Lower lobe of right lung (tissue), 2 donors: ENCODE data around the gene MBD3L2. TPM values are rescaled to one million over a fixed set of nuclear protein-coding genes. Genes with fewer than 3 reads are reported as not detected.
"Not testable (repeated sequence)": the region's sequence is repeated elsewhere in the genome, so short reads cannot be mapped to it uniquely, and the experiment has no call there.

ENCODE experiments used
- ATAC-seq, 2 donors: fragments of 200-7000 bp; cut with Tn5 transposase; one replicate each; pipeline ENCODE4 v1.9.1; 2020 to 2022; ENCODE audit warnings: mild to moderate bottlenecking in 2 of 2, moderate library complexity in 2 of 2
- DNase-seq: peaks from one replicate; pipeline ENCODE4 v3.0.0-alpha.2; 2020
- H3K27ac ChIP-seq: fragments of 200-600 bp; one replicate; pipeline ENCODE4 v1.8.0; 2022
- H3K27me3 ChIP-seq: fragments of 200-600 bp; one replicate; pipeline ENCODE4 v1.8.0; 2022; ENCODE audit warnings: low read depth
- H3K36me3 ChIP-seq: fragments of 200-600 bp; one replicate; pipeline ENCODE4 v1.8.0; 2022; ENCODE audit warnings: mild to moderate bottlenecking
- H3K4me1 ChIP-seq: fragments of 200-600 bp; one replicate; pipeline ENCODE4 v1.8.0; 2022
- H3K4me3 ChIP-seq: fragments of 200-600 bp; one replicate; pipeline ENCODE4 v1.8.0; 2022; ENCODE audit warnings: mild to moderate bottlenecking
- H3K9me3 ChIP-seq: fragments of 200-600 bp; one replicate; pipeline ENCODE4 v1.8.0; 2022
- intact Hi-C: fragments of 100-400 bp; cut with DNase I; formaldehyde crosslinking; loops from one replicate; pipeline ENCODE4 v1.11.0; 2022
- total RNA-seq: library from RNA; stranded (reverse); fragmentation: NEBNext Ultra II Directional; extraction: Animal tissue kit (Norgen Biotek cat#: 25700); gene quantifications from one replicate; pipeline ENCODE4 v1.2.1, GENCODE V29; 2021
- TF ChIP-seq, protein P1 (sequence below): fragments of 200-600 bp; IDR thresholded peaks from one replicate; pipeline ENCODE4 v1.8.0; 2022; ENCODE audit warnings: antibody characterized with exemption, mild to moderate bottlenecking
- donor health status: DM: no; HTN: yes; CAD: no; lungs with severe emphysema.

The MBD3L2 gene
- total RNA-seq, 1 donor from 2014 or later, result not detected

DNA sequence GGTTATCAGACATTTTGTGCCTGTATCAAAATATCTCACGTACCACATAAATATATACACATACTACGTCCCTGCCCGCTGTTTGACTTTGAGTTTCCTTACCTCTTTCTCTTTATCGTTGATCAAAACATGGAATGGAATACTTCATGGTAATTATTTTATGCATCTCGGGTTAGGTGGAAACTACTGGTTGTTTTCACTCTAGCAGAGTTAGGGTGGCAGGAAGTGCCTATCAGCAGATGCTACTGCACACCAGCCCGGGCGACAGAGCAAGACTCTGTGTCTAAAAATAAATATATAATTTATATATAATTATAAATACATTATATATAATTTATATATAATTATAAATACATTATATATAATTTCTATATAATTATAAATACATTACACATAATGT, 3.8 kb downstream of the MBD3L2 start:
- H3K9me3 ChIP-seq, H3K36me3 ChIP-seq, H3K4me3 ChIP-seq, DNase-seq, H3K27ac ChIP-seq, H3K27me3 ChIP-seq, ATAC-seq, H3K4me1 ChIP-seq, intact Hi-C loops: not testable (repeated sequence)

DNA sequence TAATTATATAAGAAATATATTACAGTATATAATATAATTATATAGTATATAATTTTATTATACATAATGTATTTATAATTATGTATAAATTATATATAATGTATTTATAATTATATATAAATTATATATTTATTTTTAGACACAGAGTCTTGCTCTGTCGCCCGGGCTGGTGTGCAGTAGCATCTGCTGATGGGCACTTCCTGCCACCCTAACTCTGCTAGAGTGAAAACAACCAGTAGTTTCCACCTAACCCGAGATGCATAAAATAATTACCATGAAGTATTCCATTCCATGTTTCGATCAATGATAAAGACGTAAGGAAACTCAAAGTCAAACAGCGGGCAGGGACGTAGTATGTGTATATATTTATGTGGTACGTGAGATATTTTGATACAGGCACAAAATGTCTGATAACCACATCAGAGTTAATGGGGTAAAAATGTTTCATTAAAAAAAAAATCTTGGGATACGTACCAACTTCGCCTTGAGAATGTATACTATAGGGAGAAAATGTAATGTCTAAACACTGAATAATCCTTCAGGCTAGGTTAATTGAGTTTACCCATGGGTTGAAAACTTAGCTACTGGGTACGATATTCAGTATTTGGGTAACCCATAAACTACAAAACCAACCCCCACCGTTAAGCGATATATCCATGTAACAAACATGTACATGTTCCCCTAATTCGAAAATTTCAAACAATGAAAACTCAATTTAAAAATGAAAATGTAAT, 5.7 kb downstream of the MBD3L2 start:
- H3K4me3 ChIP-seq, H3K9me3 ChIP-seq, intact Hi-C loops, H3K4me1 ChIP-seq, DNase-seq, H3K36me3 ChIP-seq, H3K27me3 ChIP-seq, ATAC-seq, H3K27ac ChIP-seq: not testable (repeated sequence)

DNA sequence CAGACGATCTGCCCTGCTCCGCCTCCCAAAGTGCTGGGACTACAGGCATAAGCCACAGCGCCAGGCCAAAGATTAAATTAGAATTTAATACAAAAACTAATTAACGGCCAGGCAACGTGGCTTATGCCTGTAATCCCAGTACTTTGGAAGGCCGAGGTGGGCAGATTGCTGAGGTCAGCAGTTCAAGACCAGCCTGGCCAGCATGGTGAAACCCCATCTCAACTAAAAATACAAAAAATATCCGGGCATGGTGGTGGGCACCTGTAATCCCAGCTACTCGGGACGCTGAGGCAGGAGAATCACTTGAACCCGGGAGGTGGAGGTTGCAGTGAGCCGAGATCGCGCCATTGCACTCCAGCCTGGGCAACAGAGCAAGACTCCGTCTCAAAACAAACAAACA, 6.6 kb downstream of the MBD3L2 start:
- H3K9me3 ChIP-seq, ATAC-seq, H3K27ac ChIP-seq, intact Hi-C loops, H3K4me1 ChIP-seq, H3K27me3 ChIP-seq, H3K36me3 ChIP-seq, H3K4me3 ChIP-seq, DNase-seq: not testable (repeated sequence)

DNA sequence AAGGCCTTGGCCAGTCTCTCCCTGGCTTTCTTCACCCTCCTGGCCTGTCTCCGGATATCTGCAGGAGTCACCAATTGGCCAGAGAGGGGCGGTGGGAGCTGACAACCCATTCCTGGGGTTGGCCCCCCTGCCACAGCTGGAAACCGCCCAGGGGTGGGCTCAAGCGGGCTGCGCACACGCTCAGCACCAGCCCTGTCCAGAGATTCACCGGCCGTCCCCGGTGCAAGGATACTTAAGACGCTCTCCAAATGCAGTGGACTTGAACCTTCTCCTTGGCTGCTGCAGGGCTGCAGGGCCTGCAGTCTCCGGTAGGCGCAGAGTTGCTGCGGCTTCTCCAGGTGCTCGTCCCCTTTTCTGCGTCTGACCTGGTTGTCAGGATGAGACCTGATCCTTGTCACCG, 7.2 kb downstream of the MBD3L2 start:
- H3K4me1 ChIP-seq, H3K27ac ChIP-seq, intact Hi-C loops, H3K9me3 ChIP-seq, DNase-seq, H3K27me3 ChIP-seq, ATAC-seq, H3K4me3 ChIP-seq, H3K36me3 ChIP-seq: not testable (repeated sequence)

DNA sequence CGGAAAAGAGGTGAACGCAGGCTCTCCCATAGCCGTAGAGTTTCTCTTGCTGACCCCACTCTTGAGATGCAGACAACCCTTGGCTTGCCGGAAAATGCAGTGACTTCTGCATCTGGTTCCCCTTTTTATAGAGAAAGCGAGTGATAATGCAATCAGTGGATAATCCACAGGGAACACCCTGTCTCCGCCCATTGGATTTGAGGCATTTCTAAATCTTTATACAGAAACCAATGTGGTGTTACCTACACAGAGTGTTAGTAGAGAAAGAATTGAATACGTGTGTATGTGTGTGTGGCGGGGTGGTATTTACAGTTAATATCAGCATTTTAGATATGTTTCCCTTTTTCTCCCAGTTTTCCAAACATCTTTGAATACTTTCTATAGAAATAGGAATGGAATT, 9.5 kb downstream of the MBD3L2 start, which contains the start of gene MBD3L3:
MBD3L3 (minus strand) TSS at position 101 of the 400 bp plus-strand sequence; CDS start at position 30, 71 bp downstream.
- H3K36me3 ChIP-seq, H3K27me3 ChIP-seq, intact Hi-C loops, H3K4me3 ChIP-seq, H3K4me1 ChIP-seq, ATAC-seq, H3K9me3 ChIP-seq, DNase-seq, H3K27ac ChIP-seq: not testable (repeated sequence)

DNA sequence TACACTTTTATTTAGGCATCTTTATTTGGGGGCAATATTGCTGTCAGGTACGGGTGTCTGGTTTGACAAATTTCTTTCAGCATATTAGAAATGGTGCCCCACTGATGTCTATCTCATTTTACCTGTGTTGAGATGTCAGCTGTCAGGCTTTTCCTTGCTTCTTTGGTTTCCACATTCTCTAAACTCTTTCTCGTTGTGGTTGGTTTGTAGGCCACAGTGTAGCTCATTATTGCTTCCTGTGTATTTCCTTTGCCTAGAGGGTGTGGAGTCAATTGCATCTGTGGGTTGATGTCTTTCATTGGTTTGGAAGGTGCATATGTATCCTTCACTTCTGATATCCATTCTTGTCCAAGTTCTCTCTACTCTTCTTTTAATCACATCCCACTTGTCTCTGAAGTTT, 10.9 kb downstream of the MBD3L2 start:
- H3K27ac ChIP-seq, ATAC-seq, DNase-seq, H3K27me3 ChIP-seq, H3K4me3 ChIP-seq, H3K36me3 ChIP-seq, intact Hi-C loops, H3K4me1 ChIP-seq, H3K9me3 ChIP-seq: not testable (repeated sequence)

DNA sequence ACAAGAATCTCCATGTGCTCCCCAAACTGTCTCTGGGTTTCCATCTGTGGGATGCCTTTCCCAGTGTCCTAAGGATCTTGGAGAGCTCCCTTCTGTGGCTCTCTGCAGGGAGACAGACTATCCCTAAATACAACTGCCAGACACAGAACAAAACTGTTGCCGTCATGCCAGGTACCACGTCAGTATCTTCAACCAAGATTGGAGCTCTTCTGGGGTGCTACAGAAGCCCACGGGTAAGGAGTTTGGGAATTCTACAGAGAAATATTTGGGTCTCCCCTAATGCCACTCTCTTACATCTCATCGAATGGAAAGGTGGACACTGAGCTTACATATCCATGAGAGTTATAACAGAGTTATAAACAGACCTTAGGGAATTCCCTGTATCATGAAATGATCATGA, 14.2 kb downstream of the MBD3L2 start:
- DNase-seq (no peak), ATAC-seq (no peak)
- Histone ChIP-seq H3K4me1 (no peaks in the 10 kb centered on the region), H3K27ac (no peak overlapping the region), H3K4me3 (no peak overlapping the region), H3K27me3 (no peaks in the 10 kb centered on the region), H3K36me3 (no peaks in the 10 kb centered on the region), H3K9me3 (no peaks in the 10 kb centered on the region)
- intact Hi-C loops, result no loop called here
- TF ChIP-seq, protein P1, sequence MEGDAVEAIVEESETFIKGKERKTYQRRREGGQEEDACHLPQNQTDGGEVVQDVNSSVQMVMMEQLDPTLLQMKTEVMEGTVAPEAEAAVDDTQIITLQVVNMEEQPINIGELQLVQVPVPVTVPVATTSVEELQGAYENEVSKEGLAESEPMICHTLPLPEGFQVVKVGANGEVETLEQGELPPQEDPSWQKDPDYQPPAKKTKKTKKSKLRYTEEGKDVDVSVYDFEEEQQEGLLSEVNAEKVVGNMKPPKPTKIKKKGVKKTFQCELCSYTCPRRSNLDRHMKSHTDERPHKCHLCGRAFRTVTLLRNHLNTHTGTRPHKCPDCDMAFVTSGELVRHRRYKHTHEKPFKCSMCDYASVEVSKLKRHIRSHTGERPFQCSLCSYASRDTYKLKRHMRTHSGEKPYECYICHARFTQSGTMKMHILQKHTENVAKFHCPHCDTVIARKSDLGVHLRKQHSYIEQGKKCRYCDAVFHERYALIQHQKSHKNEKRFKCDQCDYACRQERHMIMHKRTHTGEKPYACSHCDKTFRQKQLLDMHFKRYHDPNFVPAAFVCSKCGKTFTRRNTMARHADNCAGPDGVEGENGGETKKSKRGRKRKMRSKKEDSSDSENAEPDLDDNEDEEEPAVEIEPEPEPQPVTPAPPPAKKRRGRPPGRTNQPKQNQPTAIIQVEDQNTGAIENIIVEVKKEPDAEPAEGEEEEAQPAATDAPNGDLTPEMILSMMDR, result no peak

DNA sequence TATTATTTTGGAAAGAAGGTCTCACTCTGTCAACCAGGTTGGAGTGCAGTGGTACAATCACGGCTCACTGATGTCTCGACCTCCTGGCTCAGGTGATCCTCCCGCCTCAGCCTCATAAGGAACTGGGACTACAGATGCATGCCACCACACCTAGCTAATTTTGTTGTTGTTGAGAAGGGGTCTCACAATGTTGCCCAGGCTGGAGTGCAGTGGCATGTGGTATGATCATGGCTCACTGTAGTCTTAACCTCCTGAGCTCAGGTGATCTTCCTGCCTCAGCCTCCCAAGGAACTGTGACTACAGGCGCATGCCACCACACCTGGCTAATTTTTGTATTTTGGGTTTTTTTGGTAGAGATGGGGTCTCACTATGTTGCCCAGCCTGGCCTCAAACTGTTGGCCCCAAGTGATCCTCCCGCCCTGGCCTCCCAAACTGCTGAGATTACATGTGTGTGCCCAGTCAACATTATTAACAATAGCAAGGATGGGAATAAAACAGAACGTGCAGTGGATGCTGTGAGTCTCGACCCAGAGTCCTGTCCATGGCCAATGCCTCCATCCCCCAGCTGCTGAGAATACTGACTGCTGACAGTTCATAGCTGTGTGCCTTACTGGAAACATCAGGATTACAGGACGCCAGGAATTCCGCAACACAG, 14.8 kb downstream of the MBD3L2 start:
- no peak overlapping the region for H3K27ac ChIP-seq
- DNase-seq, result no peak
- intact Hi-C loops, result no loop called here

DNA sequence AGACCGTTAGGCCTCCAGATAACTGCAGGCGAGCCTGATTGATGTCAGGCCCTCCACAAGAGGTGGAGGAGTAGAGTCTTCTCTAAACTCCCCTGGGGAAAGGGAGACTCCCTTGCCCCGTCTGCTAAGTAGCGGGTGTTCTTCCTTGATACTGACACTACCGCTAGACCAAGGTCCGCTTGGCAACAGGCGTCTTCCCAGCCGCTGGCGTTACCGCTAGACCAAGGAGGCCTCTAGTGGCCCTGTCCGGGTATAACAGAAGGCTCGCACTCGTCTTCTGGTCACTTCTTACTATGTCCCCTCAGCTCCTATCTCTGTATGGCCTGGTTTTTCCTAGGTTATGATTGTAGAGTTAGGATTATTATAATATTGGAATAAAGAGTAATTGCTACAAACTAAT, 18.0 kb downstream of the MBD3L2 start:
- H3K9me3 ChIP-seq, intact Hi-C loops, DNase-seq, H3K4me3 ChIP-seq, H3K27ac ChIP-seq, ATAC-seq, H3K27me3 ChIP-seq: not testable (repeated sequence)
- H3K4me1 ChIP-seq, result peaks cover 15% of the 10 kb centered on the region
- H3K36me3 ChIP-seq, result peaks cover 14% of the 10 kb centered on the region

More for the DNA sequence above, 14.8 kb downstream of the MBD3L2 start:
- H3K9me3 ChIP-seq, result no peaks in the 10 kb centered on the region
- no peaks in the 10 kb centered on the region for H3K4me1 ChIP-seq
- H3K36me3 ChIP-seq, result no peaks in the 10 kb centered on the region
- no peak for ATAC-seq
- H3K27me3 ChIP-seq, result no peaks in the 10 kb centered on the region
- no peak overlapping the region for H3K4me3 ChIP-seq
- TF ChIP-seq, protein P1, result no peak
